ENCODE data around the gene MRPL51.

Gene MRPL51

GRCh38 chr12:6535960-6536847, 43.1 kb upstream of the MRPL51 start:
- DNase-seq (ENCODE audit: low read depth), result peak; percentile 19
- Histone ChIP-seq H3K36me3 (ENCODE audit: control insufficient read depth, insufficient read depth, low read length, severe bottlenecking) (peaks cover 46% of the 10 kb centered on the region), H3K27me3 (replicated peaks; ENCODE audit: control insufficient read depth, insufficient read depth, low read length) (no peaks in the 10 kb centered on the region)

GRCh38 chr12:6535697-6535946, 42.6 kb upstream of the MRPL51 start:
- Histone ChIP-seq H3K36me3 (ENCODE audit: control insufficient read depth, insufficient read depth, low read length, severe bottlenecking) (peaks cover 48% of the 10 kb centered on the region), H3K4me3 (ENCODE audit: low read length) (peak overlapping the region; percentile 93), H3K9ac (ENCODE audit: low read length) (peak overlapping the region; percentile 97), H3K27me3 (replicated peaks; ENCODE audit: control insufficient read depth, insufficient read depth, low read length) (no peaks in the 10 kb centered on the region), H3K9me3 (ENCODE audit: control insufficient read depth, low read length) (no peaks in the 10 kb centered on the region), H3K4me1 (ENCODE audit: control insufficient read depth, insufficient read depth, low read length) (peaks cover 46% of the 10 kb centered on the region)
- no peak for DNase-seq (ENCODE audit: low read depth)

More at GRCh38 chr12:6535960-6536847, 43.1 kb upstream of the MRPL51 start:
- Histone ChIP-seq H3K9ac (ENCODE audit: low read length) (peak overlapping the region; percentile 97), H3K4me3 (ENCODE audit: low read length) (peak overlapping the region; percentile 93), H3K4me1 (ENCODE audit: control insufficient read depth, insufficient read depth, low read length) (peaks cover 52% of the 10 kb centered on the region), H3K9me3 (ENCODE audit: control insufficient read depth, low read length) (no peaks in the 10 kb centered on the region)

- Histone ChIP-seq H3K4me3 (ENCODE audit: low read length) (peak overlapping the region; percentile 93), H3K9ac (ENCODE audit: low read length) (peak overlapping the region; percentile 97), H3K4me1 (ENCODE audit: control insufficient read depth, insufficient read depth, low read length) (peaks cover 41% of the 10 kb centered on the region), H3K36me3 (ENCODE audit: control insufficient read depth, insufficient read depth, low read length, severe bottlenecking) (peaks cover 53% of the 10 kb centered on the region), H3K27me3 (replicated peaks; ENCODE audit: control insufficient read depth, insufficient read depth, low read length) (no peaks in the 10 kb centered on the region), H3K9me3 (ENCODE audit: control insufficient read depth, low read length) (no peaks in the 10 kb centered on the region)
- DNase-seq (ENCODE audit: low read depth), result peak; percentile 77
Observed at GRCh38 chr12:6534945-6535696, 42.1 kb upstream of the MRPL51 start.

- H3K4me1 ChIP-seq (ENCODE audit: control insufficient read depth, insufficient read depth, low read length), result peaks cover 36% of the 10 kb centered on the region
- no peaks in the 10 kb centered on the region for H3K27me3 ChIP-seq (replicated peaks; ENCODE audit: control insufficient read depth, insufficient read depth, low read length)
- DNase-seq (ENCODE audit: low read depth), result no peak
- H3K9me3 ChIP-seq (ENCODE audit: control insufficient read depth, low read length), result no peaks in the 10 kb centered on the region
- peak overlapping the region; percentile 93 for H3K4me3 ChIP-seq (ENCODE audit: low read length)
- peak overlapping the region; percentile 97 for H3K9ac ChIP-seq (ENCODE audit: low read length)
- peaks cover 54% of the 10 kb centered on the region for H3K36me3 ChIP-seq (ENCODE audit: control insufficient read depth, insufficient read depth, low read length, severe bottlenecking)
Observed at GRCh38 chr12:6534695-6534944, 41.6 kb upstream of the MRPL51 start.

- H3K4me3 ChIP-seq (ENCODE audit: low read length), result peak within 1 kb of the TSS; percentile 93
- peaks cover 36% of the 10 kb centered on the region for H3K4me1 ChIP-seq (ENCODE audit: control insufficient read depth, insufficient read depth, low read length)
- H3K36me3 ChIP-seq (ENCODE audit: control insufficient read depth, insufficient read depth, low read length, severe bottlenecking), result peaks cover 58% of the 10 kb centered on the region
- peak; percentile 99 for DNase-seq (ENCODE audit: low read depth)
- H3K27me3 ChIP-seq (replicated peaks; ENCODE audit: control insufficient read depth, insufficient read depth, low read length), result no peaks in the 10 kb centered on the region
- no peaks in the 10 kb centered on the region for H3K9me3 ChIP-seq (ENCODE audit: control insufficient read depth, low read length)
- peak within 1 kb of the TSS; percentile 97 for H3K9ac ChIP-seq (ENCODE audit: low read length)
Observed at GRCh38 chr12:6533923-6534694, 41.0 kb upstream of the MRPL51 start, which contains the start of gene GAPDH. Gene GAPDH (plus strand): TSS chr12:6534517. CDS start chr12:6534833, 316 bp downstream.

GRCh38 chr12:6533653-6533922, 40.5 kb upstream of the MRPL51 start:
- no peak for DNase-seq (ENCODE audit: low read depth)
- peak overlapping the region; percentile 93 for H3K4me3 ChIP-seq (ENCODE audit: low read length)
- H3K9me3 ChIP-seq (ENCODE audit: control insufficient read depth, low read length), result no peaks in the 10 kb centered on the region
- peaks cover 60% of the 10 kb centered on the region for H3K36me3 ChIP-seq (ENCODE audit: control insufficient read depth, insufficient read depth, low read length, severe bottlenecking)
- H3K27me3 ChIP-seq (replicated peaks; ENCODE audit: control insufficient read depth, insufficient read depth, low read length), result no peaks in the 10 kb centered on the region
- peaks cover 36% of the 10 kb centered on the region for H3K4me1 ChIP-seq (ENCODE audit: control insufficient read depth, insufficient read depth, low read length)
- H3K9ac ChIP-seq (ENCODE audit: low read length), result peak overlapping the region; percentile 97

GRCh38 chr12:6532927-6533652, 40.0 kb upstream of the MRPL51 start:
- no peaks in the 10 kb centered on the region for H3K27me3 ChIP-seq (replicated peaks; ENCODE audit: control insufficient read depth, insufficient read depth, low read length)
- peaks cover 60% of the 10 kb centered on the region for H3K36me3 ChIP-seq (ENCODE audit: control insufficient read depth, insufficient read depth, low read length, severe bottlenecking)
- peak; percentile 90 for DNase-seq (ENCODE audit: low read depth)
- peak overlapping the region; percentile 93 for H3K4me3 ChIP-seq (ENCODE audit: low read length)
- H3K4me1 ChIP-seq (ENCODE audit: control insufficient read depth, insufficient read depth, low read length), result peaks cover 36% of the 10 kb centered on the region
- peak overlapping the region; percentile 97 for H3K9ac ChIP-seq (ENCODE audit: low read length)
- H3K9me3 ChIP-seq (ENCODE audit: control insufficient read depth, low read length), result no peaks in the 10 kb centered on the region

GRCh38 chr12:6532051-6532926, 39.2 kb upstream of the MRPL51 start:
- Histone ChIP-seq H3K9ac (ENCODE audit: low read length) (peak overlapping the region; percentile 97), H3K4me3 (ENCODE audit: low read length) (peak overlapping the region; percentile 93), H3K9me3 (ENCODE audit: control insufficient read depth, low read length) (no peaks in the 10 kb centered on the region), H3K27me3 (replicated peaks; ENCODE audit: control insufficient read depth, insufficient read depth, low read length) (no peaks in the 10 kb centered on the region), H3K4me1 (ENCODE audit: control insufficient read depth, insufficient read depth, low read length) (peaks cover 36% of the 10 kb centered on the region), H3K36me3 (ENCODE audit: control insufficient read depth, insufficient read depth, low read length, severe bottlenecking) (peaks cover 60% of the 10 kb centered on the region)
- peak; percentile 97 for DNase-seq (ENCODE audit: low read depth)

GRCh38 chr12:6530576-6531260, 37.7 kb upstream of the MRPL51 start:
- no peak overlapping the region for H3K4me3 ChIP-seq (ENCODE audit: low read length)
- no peaks in the 10 kb centered on the region for H3K9me3 ChIP-seq (ENCODE audit: control insufficient read depth, low read length)
- H3K27me3 ChIP-seq (replicated peaks; ENCODE audit: control insufficient read depth, insufficient read depth, low read length), result no peaks in the 10 kb centered on the region
- peaks cover 61% of the 10 kb centered on the region for H3K36me3 ChIP-seq (ENCODE audit: control insufficient read depth, insufficient read depth, low read length, severe bottlenecking)
- no peak for DNase-seq (ENCODE audit: low read depth)
- H3K9ac ChIP-seq (ENCODE audit: low read length), result peak overlapping the region; percentile 9
- H3K4me1 ChIP-seq (ENCODE audit: control insufficient read depth, insufficient read depth, low read length), result peaks cover 21% of the 10 kb centered on the region

GRCh38 chr12:6529291-6529737, 36.3 kb upstream of the MRPL51 start:
- no peaks in the 10 kb centered on the region for H3K9me3 ChIP-seq (ENCODE audit: control insufficient read depth, low read length)
- DNase-seq (ENCODE audit: low read depth), result no peak
- H3K4me3 ChIP-seq (ENCODE audit: low read length), result no peak overlapping the region
- H3K27me3 ChIP-seq (replicated peaks; ENCODE audit: control insufficient read depth, insufficient read depth, low read length), result no peaks in the 10 kb centered on the region
- no peak overlapping the region for H3K9ac ChIP-seq (ENCODE audit: low read length)
- H3K36me3 ChIP-seq (ENCODE audit: control insufficient read depth, insufficient read depth, low read length, severe bottlenecking), result peaks cover 68% of the 10 kb centered on the region
- H3K4me1 ChIP-seq (ENCODE audit: control insufficient read depth, insufficient read depth, low read length), result peaks cover 18% of the 10 kb centered on the region

Measured in adipocyte (in vitro differentiated cells).